ENCODE measurements around the gene DIP2C.

DNA sequence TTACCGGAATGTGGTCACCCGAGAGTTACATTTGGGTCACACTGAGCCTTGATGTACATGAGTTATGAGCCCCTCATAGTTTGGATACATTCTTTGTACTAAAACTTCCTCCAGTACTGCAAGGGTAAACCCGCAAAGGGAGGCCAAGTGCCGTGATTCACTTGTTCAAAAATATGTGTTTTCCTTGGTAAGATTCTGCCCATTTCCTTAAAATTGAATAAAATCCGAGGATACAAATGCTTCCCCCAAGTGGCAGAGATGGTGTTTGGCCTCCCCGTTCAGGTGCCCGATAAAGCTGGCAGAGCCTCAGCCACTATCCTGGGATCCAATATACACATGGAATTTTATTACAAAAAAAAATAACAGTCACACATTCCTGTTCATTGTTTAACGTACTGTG, 268.3 kb downstream of the DIP2C start:
- TF ChIP-seq POLR2A (IDR thresholded peaks at IDR 0.05; ENCODE audit: low read depth, low read length), result no peak
- no peak for TF ChIP-seq TAF1 (IDR thresholded peaks at IDR 0.05; ENCODE audit: borderline replicate concordance, low read depth, low read length)
- no peak for TF ChIP-seq POLR2AphosphoS5 (IDR thresholded peaks at IDR 0.05; ENCODE audit: low read depth, low read length)

All from GM12892 (cell line).